Adrenal gland (tissue), 5 donors: ENCODE data around the gene CEP83.

Source experiments
- POLR2A ChIP-seq, 2 donors: fragments of 450-650 bp; IDR thresholded peaks; one replicate each; pipeline ENCODE4 v1.6.1; 2017; ENCODE audit warnings: antibody characterized with exemption in 2 of 2, mild to moderate bottlenecking in 2 of 2, moderate library complexity in 1 of 2
- TF ChIP-seq, protein P1 (sequence below), 6 experiments: fragments of 450-650 bp in 4 of 6; fragments of 200-600 bp in 2 of 6; sonication (generic) in 1 of 6; IDR thresholded peaks; 1 replicate in 5 of 6; 2 replicates in 1 of 6; pipeline versions ENCODE4 v1.5.1 to v1.8.0; 2016 to 2021; ENCODE audit warnings: antibody characterized with exemption in 6 of 6, mild to moderate bottlenecking in 2 of 6, moderate library complexity in 1 of 6
- donor health status: DM: no; HTN: no; CAD: no.

DNA sequence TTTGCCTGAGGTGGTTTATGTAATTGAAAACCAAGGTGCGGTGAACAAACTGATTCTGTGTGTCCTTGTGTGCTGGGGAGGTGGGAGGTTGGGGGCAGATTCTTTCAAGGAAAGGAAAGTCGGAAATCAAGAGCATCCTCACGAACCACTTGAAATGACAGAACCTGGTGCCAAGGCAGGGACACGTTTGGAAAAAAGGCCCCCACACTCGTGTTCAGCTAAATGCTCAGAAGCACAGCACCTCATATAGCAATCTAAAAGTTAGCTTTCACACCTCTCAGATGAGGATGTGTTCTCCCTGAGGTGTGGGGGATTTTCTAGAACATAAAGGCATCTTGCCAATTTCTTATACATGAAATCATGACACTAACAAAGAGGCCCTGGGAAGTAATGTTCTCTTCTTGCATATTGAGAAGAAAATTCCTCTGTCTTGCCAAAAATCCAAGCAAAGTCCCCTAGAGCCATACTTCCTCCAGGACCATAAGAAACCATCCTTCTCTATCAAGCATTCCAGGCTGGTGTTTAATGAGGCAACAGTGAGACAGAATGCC, 191.7 kb downstream of the CEP83 start:
- TF ChIP-seq POLR2A (IDR thresholded peaks at IDR 0.05) = no peak
- TF ChIP-seq, protein P1, sequence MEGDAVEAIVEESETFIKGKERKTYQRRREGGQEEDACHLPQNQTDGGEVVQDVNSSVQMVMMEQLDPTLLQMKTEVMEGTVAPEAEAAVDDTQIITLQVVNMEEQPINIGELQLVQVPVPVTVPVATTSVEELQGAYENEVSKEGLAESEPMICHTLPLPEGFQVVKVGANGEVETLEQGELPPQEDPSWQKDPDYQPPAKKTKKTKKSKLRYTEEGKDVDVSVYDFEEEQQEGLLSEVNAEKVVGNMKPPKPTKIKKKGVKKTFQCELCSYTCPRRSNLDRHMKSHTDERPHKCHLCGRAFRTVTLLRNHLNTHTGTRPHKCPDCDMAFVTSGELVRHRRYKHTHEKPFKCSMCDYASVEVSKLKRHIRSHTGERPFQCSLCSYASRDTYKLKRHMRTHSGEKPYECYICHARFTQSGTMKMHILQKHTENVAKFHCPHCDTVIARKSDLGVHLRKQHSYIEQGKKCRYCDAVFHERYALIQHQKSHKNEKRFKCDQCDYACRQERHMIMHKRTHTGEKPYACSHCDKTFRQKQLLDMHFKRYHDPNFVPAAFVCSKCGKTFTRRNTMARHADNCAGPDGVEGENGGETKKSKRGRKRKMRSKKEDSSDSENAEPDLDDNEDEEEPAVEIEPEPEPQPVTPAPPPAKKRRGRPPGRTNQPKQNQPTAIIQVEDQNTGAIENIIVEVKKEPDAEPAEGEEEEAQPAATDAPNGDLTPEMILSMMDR (IDR thresholded peaks at IDR 0.05) = no peak
